ENCODE measurements around the gene ELFN2.
A peak's percentile ranks its signal among the peaks of the same experiment; 100 is the strongest.
"Not testable (repeated sequence)": the region's sequence is repeated elsewhere in the genome, so short reads cannot be mapped to it uniquely, and the experiment has no call there.

Gene ELFN2

GRCh38 chr22:37427135-37427710 lies at the start of gene ELFN2:
TSS of gene ELFN2 (minus strand) at chr22:37427479. CDS start at chr22:37375534, 51,945 bp downstream.
- no peak for DNase-seq (ENCODE audit: low spot score)

DNA sequence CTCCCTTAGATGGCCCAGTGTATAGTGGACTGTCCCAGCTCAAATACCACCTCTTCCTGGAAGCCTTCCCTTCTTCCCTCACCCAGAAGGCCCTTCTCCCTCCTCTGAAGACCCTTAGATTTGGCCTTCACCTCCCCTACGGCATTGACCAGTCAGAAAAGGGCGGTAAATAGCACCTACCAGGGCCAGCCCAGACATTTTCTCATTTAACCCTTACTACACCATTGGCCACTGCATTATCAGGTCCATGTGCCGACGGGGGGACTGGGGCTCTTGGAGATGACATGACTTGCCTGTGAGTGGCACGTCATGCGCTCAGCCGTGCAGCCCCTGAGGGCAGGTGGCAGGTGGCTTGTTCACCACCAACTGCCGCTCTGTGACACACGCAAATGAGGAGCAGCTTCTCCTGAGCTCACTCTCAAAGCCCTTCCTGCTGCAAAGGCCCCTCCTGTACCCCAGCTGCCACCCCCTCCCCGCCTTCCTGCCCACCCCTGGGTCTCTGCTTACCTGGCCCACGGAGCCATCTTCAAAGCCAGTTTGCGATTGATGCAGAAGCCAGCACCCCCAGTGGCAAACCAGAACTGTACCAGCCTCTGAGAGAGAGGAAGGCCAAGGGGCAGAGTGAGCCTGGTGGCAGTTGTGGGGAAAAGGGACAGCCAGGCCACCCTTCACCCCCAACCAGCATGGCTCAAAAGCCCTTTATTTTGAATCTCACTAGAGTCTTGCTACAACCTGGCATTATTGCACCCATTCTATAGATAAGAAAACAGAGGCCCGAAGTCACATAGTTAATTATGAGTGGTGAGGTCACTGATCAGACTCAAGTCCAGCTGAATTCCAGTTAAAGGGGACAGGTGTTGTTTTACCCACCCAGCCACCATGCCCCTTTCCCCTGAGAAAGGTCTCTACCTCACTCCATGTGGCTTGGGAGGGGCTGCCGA lies 49.4 kb upstream of the ELFN2 start:
- DNase-seq (ENCODE audit: low spot score) = no peak

DNA sequence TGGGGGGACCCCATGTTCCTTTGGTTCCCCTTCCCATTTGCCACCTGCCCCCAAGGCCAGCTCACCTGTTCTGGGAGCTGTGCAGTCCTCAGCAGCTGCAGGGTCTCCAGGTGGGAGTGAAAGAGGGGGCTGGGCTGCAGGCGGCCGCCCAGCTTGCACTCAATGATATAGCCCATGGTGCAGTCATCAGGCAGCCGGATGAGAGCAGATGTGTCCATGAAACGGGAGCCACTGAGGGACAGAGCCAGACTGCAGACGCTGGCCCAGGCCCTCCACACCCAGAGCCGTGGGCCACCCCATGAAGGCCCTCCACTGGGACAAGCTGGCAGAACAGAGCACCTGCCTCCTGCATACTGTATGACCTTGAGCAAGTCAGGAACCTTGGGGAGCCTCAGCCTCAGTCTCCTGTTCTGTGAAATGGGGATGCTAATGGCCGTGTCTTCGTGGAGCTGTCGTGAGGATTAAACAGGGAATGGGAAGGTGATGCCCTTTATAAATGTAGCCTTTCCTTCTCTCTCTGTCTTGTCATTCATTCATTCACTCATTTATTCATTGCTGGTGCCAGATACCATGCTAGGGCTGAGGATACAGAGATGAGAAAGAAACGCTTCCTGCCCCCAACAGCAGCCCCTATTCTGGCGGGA lies 47.3 kb upstream of the ELFN2 start:
- no peak for DNase-seq (ENCODE audit: low spot score)

DNA sequence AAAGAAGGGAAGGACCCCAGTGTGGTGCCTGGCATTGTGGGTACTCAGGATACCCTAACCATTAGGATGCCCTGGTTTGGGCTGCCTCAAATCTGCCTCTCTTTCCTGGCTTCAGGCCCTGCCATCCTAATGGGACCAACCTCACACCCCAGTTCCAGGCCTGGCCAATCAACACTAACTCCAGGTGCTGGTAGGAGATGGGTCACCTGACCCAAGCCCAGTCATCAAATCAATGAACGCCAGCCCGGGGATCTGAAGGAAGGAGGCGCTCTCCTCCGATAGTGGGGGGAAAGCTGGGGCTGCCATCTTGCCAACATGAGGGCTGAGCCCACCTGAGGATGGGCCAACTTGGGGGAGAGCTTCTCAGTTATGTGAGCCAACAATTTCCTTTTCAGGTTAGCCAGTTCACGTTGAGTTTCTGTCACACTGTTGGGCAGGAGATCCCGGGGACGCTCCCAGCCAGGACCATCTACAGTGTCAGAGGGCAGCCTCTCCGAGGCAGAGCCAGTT lies 46.2 kb upstream of the ELFN2 start:
- no peak for DNase-seq (ENCODE audit: low spot score)

DNA sequence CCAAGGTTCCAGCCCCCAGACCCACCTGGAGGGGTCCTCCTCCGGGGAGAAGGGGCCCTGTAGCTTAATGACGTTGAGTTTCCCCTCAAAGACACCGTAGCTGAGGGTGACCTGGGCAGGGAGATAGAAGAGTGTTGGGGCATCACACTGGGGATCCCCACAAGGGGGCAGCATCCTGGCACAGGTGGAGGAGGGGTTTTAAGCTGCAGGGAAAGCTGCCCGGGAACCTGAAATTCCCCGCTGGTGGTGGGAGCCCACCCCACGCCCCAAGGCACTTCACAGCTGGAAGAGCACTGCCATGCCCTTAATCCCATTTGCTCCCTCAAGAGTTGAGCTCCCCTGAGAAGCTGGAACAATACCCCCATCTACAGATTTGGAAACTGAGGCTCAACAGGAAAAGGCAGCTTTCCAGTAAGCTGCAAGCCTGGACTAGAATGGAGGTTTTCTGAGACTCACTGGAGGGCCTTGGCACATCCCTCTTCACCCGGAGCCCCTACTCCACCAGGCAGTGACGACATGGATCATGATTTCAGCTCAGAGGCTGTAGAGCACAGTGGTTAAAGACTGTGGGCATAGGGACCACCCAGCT lies 45.2 kb upstream of the ELFN2 start:
- DNase-seq (ENCODE audit: low spot score) = peak; percentile 53

GRCh38 chr22:37471727-37472417 lies 44.6 kb upstream of the ELFN2 start:
- no peak for DNase-seq (ENCODE audit: low spot score)

DNA sequence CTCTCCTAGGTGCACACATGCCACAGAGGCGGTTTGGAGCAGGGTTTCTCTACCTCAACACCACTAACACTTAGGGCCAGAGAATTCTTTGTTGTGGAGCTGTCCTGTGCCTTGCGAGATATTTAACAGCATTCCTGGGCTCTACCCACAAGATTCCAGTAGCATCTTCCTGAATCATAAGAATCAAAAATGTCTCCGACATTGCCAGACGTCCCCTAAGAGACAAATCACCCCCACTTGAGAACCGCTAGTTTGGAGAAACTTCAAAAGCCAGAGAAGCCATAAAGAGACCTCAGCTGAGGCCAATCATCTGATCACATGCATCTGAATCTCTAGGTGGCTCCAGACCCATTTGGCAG lies 42.8 kb upstream of the ELFN2 start:
- DNase-seq (ENCODE audit: low spot score) = no peak

DNA sequence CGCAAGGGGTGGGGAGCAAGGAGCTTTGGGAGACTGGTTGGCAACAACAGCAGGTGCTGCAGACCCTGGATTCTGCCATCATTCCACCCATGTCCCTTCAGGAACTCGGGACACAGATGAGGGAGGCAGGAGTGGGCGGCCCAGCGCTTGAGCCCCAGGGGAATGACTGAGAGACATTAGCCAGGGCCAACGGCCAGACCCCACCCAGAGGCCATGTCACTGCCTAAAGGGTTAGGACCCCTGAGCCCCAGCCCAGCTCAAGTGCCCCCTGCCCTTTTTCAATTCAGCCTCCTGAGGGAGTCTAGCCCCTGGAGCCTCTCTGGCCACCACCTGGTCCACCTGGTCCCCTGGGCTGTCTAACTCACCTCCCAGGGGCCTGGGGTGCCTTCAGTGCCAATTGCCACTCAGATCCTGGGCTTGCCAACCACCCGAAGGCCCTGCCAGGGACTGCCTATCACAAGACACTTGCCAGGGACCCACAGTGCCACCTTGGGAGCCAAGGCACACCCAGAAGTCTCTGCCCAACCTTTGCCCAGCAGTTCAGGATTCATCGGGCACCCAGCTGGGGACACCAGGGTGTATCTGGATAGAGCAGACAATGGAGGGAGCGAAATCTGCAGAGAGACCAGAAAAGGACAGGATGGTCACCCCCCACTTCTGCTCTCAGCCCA lies 42.3 kb upstream of the ELFN2 start:
- DNase-seq (ENCODE audit: low spot score) = no peak

DNA sequence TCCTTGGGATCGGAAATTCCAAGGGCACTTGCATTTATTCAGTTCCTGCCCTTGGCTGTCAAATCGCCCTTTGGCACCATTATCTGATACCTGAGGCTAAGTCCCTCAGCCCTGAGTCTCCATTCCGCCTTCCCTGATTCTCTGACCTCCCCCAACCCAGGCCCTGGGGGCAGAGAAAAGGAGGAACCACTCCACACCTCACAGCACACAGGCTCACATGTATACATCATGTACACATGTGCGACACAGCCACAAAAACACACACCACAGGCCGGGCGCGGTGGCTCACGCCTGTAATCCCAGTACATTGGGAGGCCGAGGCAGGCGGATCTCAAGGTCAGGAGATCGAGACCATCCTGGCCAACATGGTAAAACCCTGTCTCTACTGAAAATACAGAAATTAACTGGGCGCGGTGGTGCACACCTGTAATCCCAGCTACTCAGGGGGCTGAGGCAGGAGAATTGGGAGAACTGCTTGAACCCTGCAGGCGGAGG lies 41.0 kb upstream of the ELFN2 start:
- not testable (repeated sequence) for DNase-seq (ENCODE audit: low spot score)

- no peak for DNase-seq (ENCODE audit: low spot score)
These were observed 40.2 kb upstream of the ELFN2 start for GRCh38 chr22:37467391-37467955.

GRCh38 chr22:37464181-37464580 lies 36.9 kb upstream of the ELFN2 start:
- DNase-seq (ENCODE audit: low spot score) = no peak

DNA sequence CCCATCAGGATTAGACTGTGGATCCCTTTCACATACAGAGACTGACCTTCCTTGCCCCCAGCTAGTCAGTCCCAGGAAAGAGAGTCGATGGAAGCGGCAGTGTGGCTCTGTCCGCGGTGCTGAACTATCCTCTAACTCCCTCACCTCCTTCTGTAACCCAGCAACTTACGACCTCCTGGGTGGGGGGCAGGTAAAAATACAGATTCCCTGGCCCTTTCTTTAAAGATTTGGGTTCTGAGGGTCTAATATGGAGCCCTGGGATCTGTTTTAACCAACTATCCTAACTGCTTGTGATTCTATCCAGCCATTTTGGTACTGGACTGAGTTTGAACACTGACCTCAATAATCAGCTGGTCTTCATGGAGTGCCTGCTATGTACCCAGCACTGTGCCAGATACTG lies 35.7 kb upstream of the ELFN2 start:
- no peak for DNase-seq (ENCODE audit: low spot score)

DNA sequence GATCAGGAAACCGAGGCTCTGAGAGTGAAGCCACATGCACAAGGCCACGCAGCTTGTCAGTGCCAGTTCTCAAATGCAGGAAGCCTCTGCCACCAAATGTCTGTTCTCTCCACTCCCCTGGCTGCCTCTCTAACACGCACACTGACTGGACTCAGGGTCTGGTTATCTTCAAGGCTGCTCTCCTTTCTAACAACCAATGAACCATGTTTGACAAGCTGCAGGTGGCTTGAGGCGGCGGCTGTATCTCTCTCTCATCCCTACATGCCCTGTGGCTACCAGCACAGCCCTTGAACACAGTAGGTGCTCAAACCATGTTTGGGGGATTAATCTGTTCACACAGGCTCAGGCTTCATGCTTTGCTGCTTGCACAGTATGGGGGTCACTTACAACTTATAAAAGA lies 35.2 kb upstream of the ELFN2 start:
- no peak for DNase-seq (ENCODE audit: low spot score)

GRCh38 chr22:37461961-37462360 lies 34.7 kb upstream of the ELFN2 start:
- no peak for DNase-seq (ENCODE audit: low spot score)

DNA sequence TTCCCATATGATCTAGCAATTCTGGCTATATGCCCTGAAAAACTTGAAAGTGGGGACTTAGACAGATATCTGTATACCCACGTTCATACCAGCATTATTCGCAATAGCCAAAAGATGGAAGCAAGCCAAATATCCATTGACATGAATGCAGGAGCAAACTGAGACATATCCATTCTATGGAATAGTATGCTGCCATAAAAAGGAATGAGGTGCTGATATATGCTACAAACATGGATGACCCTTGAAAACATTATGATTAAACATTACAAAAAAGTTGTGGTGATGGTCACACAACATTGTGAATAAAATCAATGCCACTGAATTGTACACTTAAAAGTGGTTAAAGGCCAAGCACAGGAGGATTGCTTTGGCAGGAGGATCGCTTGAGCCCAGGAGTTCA lies 33.4 kb upstream of the ELFN2 start:
- no peak for DNase-seq (ENCODE audit: low spot score)

DNA sequence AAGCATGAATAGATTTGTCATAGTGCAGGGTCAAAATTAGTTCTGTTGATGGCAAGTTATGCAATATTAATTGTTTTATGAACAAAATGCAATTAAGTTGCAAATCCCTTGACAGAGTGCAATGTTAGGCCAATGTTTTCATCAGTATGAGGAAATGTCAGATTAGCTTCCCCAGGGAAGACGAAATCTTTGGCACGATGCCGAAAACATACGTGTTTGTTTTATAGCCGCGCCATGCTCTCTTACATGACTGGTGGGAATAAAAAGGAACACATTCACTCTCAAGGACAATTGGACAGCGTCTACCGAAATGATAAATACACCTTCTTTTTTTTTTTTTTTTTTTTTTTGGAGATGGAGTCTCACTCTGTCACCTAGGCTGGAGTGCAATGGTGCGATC lies 31.9 kb upstream of the ELFN2 start:
- no peak for DNase-seq (ENCODE audit: low spot score)

DNA sequence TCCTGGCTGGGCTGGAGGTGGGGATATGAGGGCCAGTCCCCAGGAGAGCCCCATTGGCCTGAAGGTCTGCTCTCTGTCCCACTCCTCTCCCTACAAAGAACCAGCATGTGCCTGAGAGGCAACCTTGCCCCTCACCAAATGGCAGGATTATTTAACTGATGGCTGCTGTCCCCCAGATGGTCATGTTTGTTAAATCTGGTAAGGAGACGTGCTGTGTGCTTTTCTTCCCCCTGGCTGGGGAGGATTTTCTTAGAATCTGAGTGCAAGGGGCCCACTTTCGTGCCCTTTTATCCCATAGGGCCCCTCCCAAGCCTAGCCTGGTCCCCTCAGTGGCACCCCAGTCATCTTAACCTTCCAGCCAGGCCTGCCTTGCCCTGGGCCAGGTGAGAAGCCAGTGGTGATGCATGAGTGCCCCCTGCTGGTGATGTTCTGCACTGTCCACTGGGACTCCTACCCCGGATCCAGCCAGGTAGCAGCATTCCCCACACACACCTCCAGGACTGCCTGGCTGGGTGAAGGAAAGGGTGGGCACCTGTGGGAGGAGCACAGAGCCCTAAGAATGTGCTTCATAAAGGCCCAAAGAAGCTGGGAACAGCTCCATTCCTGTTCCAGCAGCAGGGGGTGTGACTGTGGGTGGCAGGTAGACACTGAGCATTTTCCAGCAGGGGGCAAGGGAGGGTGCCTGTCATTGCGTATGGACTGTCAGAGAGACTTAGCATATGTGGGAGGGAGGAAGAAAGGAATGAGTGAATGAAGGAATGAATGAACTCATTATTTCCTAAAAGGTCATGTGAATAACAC lies 30.0 kb upstream of the ELFN2 start:
- peak; percentile 81 for DNase-seq (ENCODE audit: low spot score)

GRCh38 chr22:37456346-37456745 lies 29.1 kb upstream of the ELFN2 start:
- DNase-seq (ENCODE audit: low spot score) = no peak

DNA sequence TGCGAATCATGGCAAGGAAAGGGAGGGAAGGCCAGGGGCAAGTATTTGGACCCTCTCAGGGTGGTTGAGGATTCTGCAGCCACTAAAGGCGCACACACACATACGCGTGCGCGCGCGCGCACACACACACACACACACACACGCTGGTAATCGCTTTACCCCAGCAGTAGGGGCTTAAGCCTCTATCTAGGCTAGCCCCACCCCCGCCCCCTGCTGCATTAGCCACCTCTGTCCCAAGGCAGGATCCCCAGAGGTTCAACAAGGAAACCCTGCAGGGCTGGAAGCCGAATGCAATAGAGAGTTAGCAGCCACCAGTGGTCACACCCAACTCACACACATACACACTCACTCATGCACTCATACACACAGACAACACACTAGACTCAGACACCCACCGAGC lies 28.6 kb upstream of the ELFN2 start:
- no peak for DNase-seq (ENCODE audit: low spot score)

All from CD4-positive, alpha-beta T cell treated with Interleukin-2 at 100 ng/mL for 4 hours (primary cell).